Measurements from ENCODE around the gene PLP2.

- TF ChIP-seq CTCF (conservative IDR thresholded peaks at IDR 0.05; ENCODE audit: low read length): no peak
- no peak for TF ChIP-seq EZH2phosphoT487 (IDR thresholded peaks at IDR 0.05; ENCODE audit: borderline replicate concordance)
Measured at GRCh38 chrX:49122499-49122898, 49.2 kb upstream of the PLP2 start.

Measured in Loucy (cell line).